Stimulated activated CD4-positive, alpha-beta T cell treated with anti-CD3 and anti-CD28 coated beads, Interleukin-2, amount 100 ng/mL, for 4 hours (primary cell): ENCODE results near the gene CPNE2.

Experiments
- DNase-seq: peaks from one replicate; pipeline ENCODE4 v3.0.0-alpha.2; 2020; ENCODE audit warnings: low read depth

Gene CPNE2

GRCh38 chr16:57123974-57124674 lies 31.7 kb downstream of the CPNE2 start:
- no peak for DNase-seq

GRCh38 chr16:57125376-57125775 lies 33.0 kb downstream of the CPNE2 start:
- DNase-seq = no peak

- DNase-seq = no peak
Observed at GRCh38 chr16:57125969-57126368, 33.6 kb downstream of the CPNE2 start.

GRCh38 chr16:57126411-57126810 lies 34.0 kb downstream of the CPNE2 start:
- no peak for DNase-seq

- DNase-seq = no peak
Observed at GRCh38 chr16:57127037-57127763, 34.8 kb downstream of the CPNE2 start.

- DNase-seq = no peak
Observed at GRCh38 chr16:57127836-57128235, 35.5 kb downstream of the CPNE2 start.

- DNase-seq = peak; percentile 24
Observed at GRCh38 chr16:57128771-57129389, 36.5 kb downstream of the CPNE2 start.

GRCh38 chr16:57130950-57131321 lies 38.6 kb downstream of the CPNE2 start:
- no peak for DNase-seq

GRCh38 chr16:57131351-57131970 lies 39.1 kb downstream of the CPNE2 start:
- no peak for DNase-seq

- DNase-seq = no peak
Observed at GRCh38 chr16:57132470-57132869, 40.1 kb downstream of the CPNE2 start.

- DNase-seq = no peak
Observed at GRCh38 chr16:57133031-57133430, 40.6 kb downstream of the CPNE2 start.

- DNase-seq = no peak
Observed at GRCh38 chr16:57133886-57134285, 41.5 kb downstream of the CPNE2 start.

GRCh38 chr16:57134982-57135381 lies 42.6 kb downstream of the CPNE2 start:
- peak; percentile 28 for DNase-seq

- no peak for DNase-seq
Observed at GRCh38 chr16:57137043-57137442, 44.7 kb downstream of the CPNE2 start.

- no peak for DNase-seq
Observed at GRCh38 chr16:57137566-57138273, 45.3 kb downstream of the CPNE2 start.

- DNase-seq = no peak
Observed at GRCh38 chr16:57138281-57138935, 46.0 kb downstream of the CPNE2 start.

- no peak for DNase-seq
Observed at GRCh38 chr16:57140931-57141668, 48.7 kb downstream of the CPNE2 start.

- no peak for DNase-seq
Observed at GRCh38 chr16:57141822-57142631, 49.6 kb downstream of the CPNE2 start.

- no peak for DNase-seq
Observed at GRCh38 chr16:57143149-57143921, 51.0 kb downstream of the CPNE2 start.
